OCI-LY3 (cell line): ENCODE results near the gene LYPD6.

Experiments used
- CTCF ChIP-seq: fragments of 200-600, 300-600 bp; sonication (generic); IDR thresholded peaks from 2 replicates; pipeline ENCODE4 v1.5.1; 2014; ENCODE audit warnings: antibody characterized with exemption, low read length, low read depth
- EZH2phosphoT487 ChIP-seq: fragments of 200-600 bp; shearing (Covaris generic); IDR thresholded peaks from 2 replicates; pipeline ENCODE4 v1.6.1; 2018; ENCODE audit warnings: antibody characterized with exemption, mixed run types, low read depth

- TF ChIP-seq CTCF (no peak), EZH2phosphoT487 (no peak)
Observed at GRCh38 chr2:149393614-149394013, 63.2 kb downstream of the LYPD6 start.
